ENCODE results near the gene CNTNAP2. TPM values are rescaled to one million over a fixed set of nuclear protein-coding genes. Genes with fewer than 3 reads are reported as not detected.
A peak's percentile ranks its signal among the peaks of the same experiment; 100 is the strongest.

CNTNAP2 gene
- total and polyA plus RNA-seq, 2 donors from 2014 or later: 0.06 to 0.13 TPM

GRCh38 chr7:146255609-146256008 lies 139.0 kb downstream of the CNTNAP2 start:
- Histone ChIP-seq H3K27ac (ENCODE audit: low read depth in 2 of 2, low read length in 2 of 2) (no peak overlapping the region), H3K36me3 (ENCODE audit: control insufficient read depth in 2 of 3, insufficient read depth in 3 of 3, low read length in 3 of 3) (no peaks in the 10 kb centered on the region), H3K9me3 (ENCODE audit: control insufficient read depth in 2 of 3, insufficient read depth in 1 of 3, low read length in 3 of 3) (no peaks in the 10 kb centered on the region), H3K4me1 (ENCODE audit: control insufficient read depth in 2 of 3, insufficient read depth in 2 of 3, low read depth in 1 of 3, low read length in 3 of 3) (no peaks in the 10 kb centered on the region), H3K9ac (ENCODE audit: low read length in 3 of 3) (no peak overlapping the region), H3K27me3 (ENCODE audit: control insufficient read depth, insufficient read depth, low read length) (no peaks in the 10 kb centered on the region), H3K4me3 (ENCODE audit: low read length in 3 of 3) (no peak overlapping the region)
- intact Hi-C loops (cut with DNase I): no loop called here
- no peak for TF ChIP-seq CTCF (IDR thresholded peaks at IDR 0.05; ENCODE audit: borderline replicate concordance, extremely low read depth, insufficient read depth)
- FAIRE-seq (no peak), DNase-seq (peak in 2 of 5 donors; percentile 47 to 50)

- Histone ChIP-seq H3K36me3 (ENCODE audit: control insufficient read depth in 2 of 3, insufficient read depth in 3 of 3, low read length in 3 of 3) (no peaks in the 10 kb centered on the region), H3K27ac (ENCODE audit: low read depth in 2 of 2, low read length in 2 of 2) (no peak overlapping the region), H3K9ac (ENCODE audit: low read length in 3 of 3) (no peak overlapping the region), H3K4me1 (ENCODE audit: control insufficient read depth in 2 of 3, insufficient read depth in 2 of 3, low read depth in 1 of 3, low read length in 3 of 3) (no peaks in the 10 kb centered on the region), H3K4me3 (ENCODE audit: low read length in 3 of 3) (no peak overlapping the region), H3K9me3 (ENCODE audit: control insufficient read depth in 2 of 3, insufficient read depth in 1 of 3, low read length in 3 of 3) (no peaks in the 10 kb centered on the region), H3K27me3 (ENCODE audit: control insufficient read depth, insufficient read depth, low read length) (no peaks in the 10 kb centered on the region)
- no peak for DNase-seq
- TF ChIP-seq CTCF (IDR thresholded peaks at IDR 0.05; ENCODE audit: borderline replicate concordance, extremely low read depth, insufficient read depth): no peak
- intact Hi-C loops (cut with DNase I): no loop called here
- no peak for FAIRE-seq
Observed at GRCh38 chr7:146262527-146262926, 145.9 kb downstream of the CNTNAP2 start.

DNA sequence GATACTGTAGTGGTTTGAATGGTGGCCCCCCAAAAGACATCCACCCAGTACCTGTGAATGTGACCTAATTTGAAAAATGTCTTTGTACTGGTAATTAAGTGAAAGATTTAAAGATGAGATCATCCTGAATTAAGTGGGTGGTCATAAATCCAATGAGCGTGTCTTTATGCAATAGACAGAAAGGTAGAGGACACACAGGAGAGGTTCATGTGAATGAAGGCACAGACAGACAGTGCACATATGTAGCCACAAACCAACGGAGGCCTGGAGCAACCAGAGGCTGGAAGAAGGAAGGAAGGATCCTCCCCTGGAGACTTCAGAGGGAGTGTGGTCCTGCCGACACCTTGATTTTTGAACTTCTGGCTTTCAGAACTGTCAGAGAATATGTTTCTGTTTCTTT lies 160.3 kb downstream of the CNTNAP2 start:
- FAIRE-seq (no peak), DNase-seq (no peak)
- TF ChIP-seq CTCF (IDR thresholded peaks at IDR 0.05; ENCODE audit: borderline replicate concordance, extremely low read depth, insufficient read depth): no peak
- Histone ChIP-seq H3K9me3 (ENCODE audit: control insufficient read depth in 2 of 3, insufficient read depth in 1 of 3, low read length in 3 of 3) (no peaks in the 10 kb centered on the region), H3K4me1 (ENCODE audit: control insufficient read depth in 2 of 3, insufficient read depth in 2 of 3, low read depth in 1 of 3, low read length in 3 of 3) (no peaks in the 10 kb centered on the region), H3K27ac (ENCODE audit: low read depth in 2 of 2, low read length in 2 of 2) (no peak overlapping the region), H3K27me3 (ENCODE audit: control insufficient read depth, insufficient read depth, low read length) (no peaks in the 10 kb centered on the region), H3K4me3 (ENCODE audit: low read length in 3 of 3) (no peak overlapping the region), H3K36me3 (ENCODE audit: control insufficient read depth in 2 of 3, insufficient read depth in 3 of 3, low read length in 3 of 3) (no peaks in the 10 kb centered on the region), H3K9ac (ENCODE audit: low read length in 3 of 3) (no peak overlapping the region)
- intact Hi-C loops (cut with DNase I): no loop called here

GRCh38 chr7:146285418-146285817 lies 168.8 kb downstream of the CNTNAP2 start:
- intact Hi-C loops (cut with DNase I): no loop called here
- H3K36me3 ChIP-seq (ENCODE audit: control insufficient read depth in 2 of 3, insufficient read depth in 3 of 3, low read length in 3 of 3): no peaks in the 10 kb centered on the region
- TF ChIP-seq CTCF (IDR thresholded peaks at IDR 0.05; ENCODE audit: borderline replicate concordance, extremely low read depth, insufficient read depth): no peak
- no peaks in the 10 kb centered on the region for H3K27me3 ChIP-seq (ENCODE audit: control insufficient read depth, insufficient read depth, low read length)
- no peak for FAIRE-seq
- no peak overlapping the region for H3K27ac ChIP-seq (ENCODE audit: low read depth in 2 of 2, low read length in 2 of 2)
- no peak overlapping the region for H3K9ac ChIP-seq (ENCODE audit: low read length in 3 of 3)
- no peaks in the 10 kb centered on the region for H3K4me1 ChIP-seq (ENCODE audit: control insufficient read depth in 2 of 3, insufficient read depth in 2 of 3, low read depth in 1 of 3, low read length in 3 of 3)
- no peak for DNase-seq
- peaks cover 0 to under 1% (median 0%) of the 10 kb centered on the region in 3 donors for H3K9me3 ChIP-seq (ENCODE audit: control insufficient read depth in 2 of 3, insufficient read depth in 1 of 3, low read length in 3 of 3)
- H3K4me3 ChIP-seq (ENCODE audit: low read length in 3 of 3): no peak overlapping the region
